Liver (tissue), 3 donors: Measurements from ENCODE around the gene VWCE.

Experiments
- CTCF ChIP-seq: fragments of 150-350 bp; IDR thresholded peaks from 2 replicates; pipeline ENCODE4 v1.5.1; 2017; ENCODE audit warnings: improper control_type of control experiment, low read depth, low read length; ENCODE audit not compliant: missing input control
- GABPA ChIP-seq, 2 donors: IDR thresholded peaks in 1 of 2; conservative IDR thresholded peaks in 1 of 2; 2 replicates each; pipeline ENCODE4 v1.6.1; 2016; ENCODE audit warnings: antibody characterized with exemption in 2 of 2, mild to moderate bottlenecking in 1 of 2, moderate library complexity in 1 of 2
- JUND ChIP-seq, 2 donors: IDR thresholded peaks; 2 replicates each; pipeline ENCODE4 v1.6.1; 2016; ENCODE audit warnings: antibody characterized with exemption in 2 of 2
- MAX ChIP-seq: IDR thresholded peaks from 2 replicates; pipeline ENCODE4 v1.6.1; 2016; ENCODE audit warnings: antibody characterized with exemption
- TAF1 ChIP-seq: conservative IDR thresholded peaks from 2 replicates; pipeline ENCODE4 v1.6.1; 2016; ENCODE audit warnings: antibody characterized with exemption, mild to moderate bottlenecking
- donor health status: healthy.
- donor health status: healthy.

- TF ChIP-seq CTCF (no peak), TAF1 (no peak), MAX (no peak), JUND (IDR thresholded peaks at IDR 0.05) (no peak), GABPA (IDR thresholded peaks at IDR 0.05 in 1 of 2, conservative IDR thresholded peaks at IDR 0.05 in 1 of 2) (no peak)
These were observed 10.3 kb upstream of the VWCE start for GRCh38 chr11:61305417-61305816.
